GM19372 (cell line): Measurements from ENCODE around the gene CHDH.

Source experiments
- ATAC-seq: cut with Tn5 transposase; IDR thresholded peaks from one replicate; pipeline ENCODE4 v1.9.1; 2021; ENCODE audit warnings: mild to moderate bottlenecking, low read depth, moderate library complexity; ENCODE audit not compliant: unreplicated experiment

CHDH gene

DNA sequence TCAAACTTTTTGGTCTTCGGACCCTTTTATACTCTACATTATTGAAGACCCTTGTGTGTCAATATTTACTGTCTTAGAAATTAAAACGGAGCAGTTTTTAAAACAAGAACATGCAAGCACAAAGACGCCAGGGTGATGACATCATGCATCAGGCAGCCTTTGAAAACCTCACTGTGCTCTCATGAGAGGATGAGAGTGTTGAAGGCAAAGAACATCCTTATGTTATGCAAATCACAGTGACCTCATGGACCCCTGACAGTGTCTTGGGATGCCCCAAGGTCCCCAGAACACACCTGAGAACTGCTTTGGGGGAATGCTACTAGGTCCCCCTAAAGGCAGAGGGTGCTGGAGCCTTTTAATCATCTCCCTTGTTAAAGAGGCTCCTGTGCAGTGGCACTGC is 51.6 kb downstream of the CHDH start:
- ATAC-seq = no peak

DNA sequence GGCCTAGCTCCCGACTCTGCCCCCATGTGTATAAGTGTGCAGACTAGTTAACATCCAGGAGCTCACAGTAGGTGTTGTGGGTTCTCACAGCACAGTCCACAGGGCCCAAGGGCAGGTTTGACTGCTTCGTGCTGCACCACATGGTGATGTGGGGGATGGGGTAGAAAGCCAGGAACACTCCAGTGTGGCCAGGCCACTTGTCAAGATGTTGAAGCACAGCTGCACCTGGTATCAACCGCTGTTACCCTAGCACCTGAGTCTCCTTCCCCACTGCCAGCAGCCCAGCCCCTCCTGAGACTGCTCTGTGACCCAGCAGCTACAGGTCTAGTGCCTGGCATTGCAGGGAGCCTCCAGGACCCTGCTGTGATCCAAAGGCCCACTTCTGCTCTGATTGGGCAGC is 53.4 kb downstream of the CHDH start:
- ATAC-seq = no peak

DNA sequence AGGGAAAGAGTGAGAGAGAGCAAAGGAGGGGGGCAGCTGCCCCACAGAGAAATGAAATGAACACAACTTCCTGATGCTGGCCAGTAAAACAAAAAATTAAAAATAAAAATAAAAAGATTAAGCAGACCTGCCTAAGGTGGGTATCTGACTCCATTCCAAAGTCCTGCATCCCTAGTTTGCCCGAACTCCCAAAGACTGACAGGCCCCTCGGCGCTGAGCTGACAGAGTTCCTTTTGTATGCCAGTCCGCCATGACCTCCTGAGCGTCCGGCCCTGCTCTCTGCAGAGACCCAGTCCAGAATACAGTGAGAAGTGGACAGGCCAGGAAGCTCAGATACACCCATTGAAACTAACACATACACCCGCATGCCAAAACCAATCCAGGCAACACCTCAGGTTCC is 54.9 kb downstream of the CHDH start:
- no peak for ATAC-seq

DNA sequence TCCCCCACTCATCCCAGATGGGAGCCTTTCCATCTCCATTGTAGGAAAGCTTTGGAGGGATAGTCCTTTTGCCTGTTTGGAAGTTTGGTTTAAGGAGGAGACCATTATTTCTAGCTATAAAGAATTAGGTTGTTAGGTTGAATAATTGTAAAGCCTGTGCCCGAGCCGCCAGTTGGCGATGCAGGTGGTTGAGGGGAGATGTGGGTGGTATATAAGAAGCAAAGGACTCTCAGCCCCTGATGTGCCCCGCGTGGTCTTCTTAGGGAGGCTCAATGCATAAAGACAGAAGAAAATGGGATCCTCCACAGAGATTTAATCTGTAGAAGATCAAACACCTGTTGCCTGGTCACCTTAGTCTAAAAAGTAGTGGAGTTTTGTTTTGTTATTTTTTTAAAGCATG is 55.7 kb downstream of the CHDH start:
- ATAC-seq = no peak

DNA sequence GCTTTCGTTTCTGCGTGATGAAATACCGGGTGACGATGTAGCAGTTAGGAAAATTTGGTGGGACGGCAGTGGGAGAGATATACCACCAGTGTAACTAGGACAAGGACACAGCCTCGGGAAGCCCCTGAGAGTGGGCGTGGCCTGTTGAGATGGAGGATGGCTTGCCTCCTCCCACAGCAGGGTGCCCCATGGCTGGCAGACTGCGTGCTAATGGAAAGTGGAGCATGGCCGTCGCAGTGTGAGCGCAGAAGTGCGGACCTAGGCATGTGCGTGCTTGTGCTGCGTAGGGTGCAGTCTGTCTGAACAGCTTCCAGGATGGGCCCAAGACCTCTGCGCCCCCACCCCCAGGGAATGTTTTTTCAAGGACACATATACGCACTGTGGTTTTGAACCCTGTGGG is 56.8 kb downstream of the CHDH start:
- no peak for ATAC-seq

DNA sequence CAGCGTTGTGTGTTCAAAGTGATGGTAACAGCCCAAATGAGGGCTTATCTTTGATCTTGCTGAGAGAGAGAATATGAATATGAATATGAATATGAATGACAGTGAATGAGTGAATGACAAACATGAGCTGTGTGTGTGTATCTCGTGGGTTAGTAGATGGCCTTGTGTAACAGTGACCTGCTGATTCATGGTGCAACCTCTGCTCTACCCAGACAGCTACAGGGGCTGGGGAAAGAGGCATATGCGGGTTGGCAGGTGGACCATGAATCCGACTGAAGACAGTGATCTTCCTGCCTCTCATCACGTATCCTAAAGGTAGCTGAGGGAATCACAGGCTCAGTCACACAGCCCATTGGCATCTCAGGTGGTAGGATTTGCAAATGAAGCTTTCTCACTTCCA is 58.2 kb downstream of the CHDH start:
- ATAC-seq = no peak

DNA sequence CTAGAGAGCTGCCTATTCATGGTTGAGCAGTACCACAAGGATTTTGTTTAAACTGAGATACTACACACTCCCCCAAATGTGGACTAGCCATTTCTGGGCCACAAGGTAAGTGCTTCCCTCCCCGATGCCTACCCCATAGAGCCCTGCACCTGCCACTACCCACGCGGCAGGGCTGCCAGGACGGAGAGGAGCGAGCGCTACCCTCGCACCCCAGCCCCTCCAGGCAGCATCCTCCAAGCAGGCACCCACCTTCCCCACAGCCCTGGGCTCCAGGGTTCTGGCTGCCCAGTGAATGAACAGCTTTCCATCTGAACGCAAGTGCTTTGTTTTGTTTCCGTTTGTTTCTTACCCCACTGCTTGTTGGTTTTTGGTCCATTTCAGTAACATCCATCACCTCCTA is 59.2 kb downstream of the CHDH start:
- no peak for ATAC-seq

DNA sequence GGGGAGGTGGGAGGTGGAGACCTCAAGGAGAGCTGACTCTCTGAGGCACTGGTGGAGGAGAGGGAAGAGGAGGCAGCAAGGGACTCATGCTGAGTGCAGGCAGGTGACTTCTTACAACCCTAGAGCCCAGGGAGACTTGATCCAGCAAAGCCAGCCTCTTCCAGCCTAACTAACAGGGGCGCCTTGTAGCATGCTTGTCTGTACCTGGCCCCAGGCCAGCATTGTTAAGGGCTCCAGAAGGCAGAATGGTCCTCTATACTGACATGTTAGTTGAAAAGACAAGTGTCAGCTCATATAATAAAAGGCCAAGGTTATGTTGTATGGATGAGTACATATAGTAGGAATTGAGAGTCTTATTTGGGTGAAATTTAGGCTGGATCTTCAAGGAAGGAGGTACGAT is 65.4 kb downstream of the CHDH start:
- ATAC-seq = no peak

DNA sequence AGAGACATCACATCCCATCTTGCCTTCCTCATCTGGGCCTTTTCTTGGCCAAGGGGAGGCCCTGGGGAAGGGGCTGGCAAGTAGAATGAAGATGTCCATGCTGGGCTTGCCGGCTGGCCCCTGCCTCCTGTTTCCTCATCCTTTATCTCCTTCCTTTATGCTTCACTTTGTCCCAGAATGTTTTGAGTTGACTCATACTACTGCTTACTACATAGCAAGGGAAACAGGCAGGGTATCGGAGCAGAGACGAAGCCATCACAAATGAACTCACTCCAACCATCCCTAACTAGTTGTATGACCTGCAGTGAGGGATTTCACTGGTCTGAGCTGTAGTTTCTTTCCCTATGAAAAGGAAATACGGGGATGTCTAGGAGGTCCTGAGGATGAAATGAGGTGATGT is 66.0 kb downstream of the CHDH start:
- no peak for ATAC-seq

DNA sequence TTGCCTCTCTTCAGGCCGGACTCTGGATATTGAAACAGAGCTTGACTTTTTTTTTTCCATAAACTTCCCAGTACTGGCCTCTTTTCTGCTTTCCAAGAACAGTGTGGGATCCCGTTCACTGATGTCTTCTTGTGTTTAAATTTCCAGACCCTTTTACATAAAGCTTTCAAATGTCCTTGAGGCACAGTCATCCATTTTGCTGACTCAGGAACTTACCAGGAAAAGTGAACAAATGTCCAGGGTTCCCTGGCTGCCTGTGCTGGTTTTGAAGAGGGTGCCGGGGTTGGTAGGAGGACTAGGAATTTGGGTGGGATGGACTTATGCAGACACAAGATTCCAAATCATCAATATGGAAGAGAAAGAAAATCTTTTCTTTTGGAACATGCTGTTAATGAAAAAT is 68.1 kb downstream of the CHDH start:
- no peak for ATAC-seq

DNA sequence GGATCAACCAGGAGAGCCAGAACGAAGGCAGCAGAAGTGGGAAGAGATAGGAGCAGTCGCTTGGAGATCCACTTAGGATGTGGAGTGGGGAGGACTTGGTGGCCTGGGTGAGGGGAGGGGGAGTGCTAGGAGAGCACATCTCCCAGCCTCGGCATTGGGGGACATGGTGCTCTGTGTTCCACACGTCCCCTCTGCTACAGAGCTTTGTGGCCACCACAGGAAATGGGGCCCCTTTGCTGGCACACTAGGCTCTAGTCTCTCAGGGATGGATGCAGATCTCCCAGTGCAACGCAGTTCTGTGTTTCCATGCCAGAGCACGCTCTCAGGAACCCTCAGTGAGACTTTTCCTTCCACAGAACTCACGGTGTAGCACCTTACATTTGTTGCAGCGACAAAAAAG is 68.8 kb downstream of the CHDH start:
- no peak for ATAC-seq

DNA sequence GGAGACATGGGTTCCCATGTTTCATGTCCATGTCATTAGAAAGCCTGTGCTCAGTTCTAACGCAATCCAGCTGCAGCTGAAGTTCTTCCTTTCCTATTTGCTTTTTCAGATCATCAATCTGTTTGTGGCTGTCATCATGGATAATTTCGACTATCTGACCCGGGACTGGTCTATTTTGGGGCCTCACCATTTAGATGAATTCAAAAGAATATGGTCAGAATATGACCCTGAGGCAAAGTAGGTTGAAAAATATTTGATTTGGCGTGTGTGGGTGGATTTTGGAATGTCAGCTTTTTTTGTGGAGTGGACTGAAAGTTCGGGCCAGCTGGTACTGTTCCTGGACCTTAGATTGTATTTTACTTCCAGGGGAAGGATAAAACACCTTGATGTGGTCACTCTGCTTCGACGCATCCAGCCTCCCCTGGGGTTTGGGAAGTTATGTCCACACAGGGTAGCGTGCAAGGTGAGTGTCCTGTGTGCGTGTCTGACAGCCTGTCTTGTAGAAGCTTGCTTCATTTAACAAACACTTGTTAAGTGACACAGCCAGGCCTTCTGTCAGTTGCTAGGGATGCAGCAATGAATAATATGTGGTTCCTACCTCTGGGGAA is 69.6 kb downstream of the CHDH start:
- no peak for ATAC-seq

DNA sequence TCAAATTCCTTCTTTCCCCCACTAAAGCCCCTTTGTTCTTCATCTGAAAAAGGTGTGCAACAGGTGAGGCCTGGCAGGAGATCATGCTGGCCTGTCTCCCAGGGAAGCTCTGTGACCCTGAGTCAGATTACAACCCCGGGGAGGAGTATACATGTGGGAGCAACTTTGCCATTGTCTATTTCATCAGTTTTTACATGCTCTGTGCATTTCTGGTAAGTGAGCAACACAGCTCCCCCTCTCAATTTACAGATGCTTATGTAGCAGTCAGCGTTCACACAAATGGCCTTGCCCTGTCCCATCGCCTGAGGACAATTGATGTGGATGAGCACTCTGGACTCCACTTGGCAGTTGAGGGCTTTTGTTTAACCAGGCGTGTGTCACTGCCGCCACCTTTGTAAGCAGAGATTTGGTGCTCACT is 70.4 kb downstream of the CHDH start:
- no peak for ATAC-seq

DNA sequence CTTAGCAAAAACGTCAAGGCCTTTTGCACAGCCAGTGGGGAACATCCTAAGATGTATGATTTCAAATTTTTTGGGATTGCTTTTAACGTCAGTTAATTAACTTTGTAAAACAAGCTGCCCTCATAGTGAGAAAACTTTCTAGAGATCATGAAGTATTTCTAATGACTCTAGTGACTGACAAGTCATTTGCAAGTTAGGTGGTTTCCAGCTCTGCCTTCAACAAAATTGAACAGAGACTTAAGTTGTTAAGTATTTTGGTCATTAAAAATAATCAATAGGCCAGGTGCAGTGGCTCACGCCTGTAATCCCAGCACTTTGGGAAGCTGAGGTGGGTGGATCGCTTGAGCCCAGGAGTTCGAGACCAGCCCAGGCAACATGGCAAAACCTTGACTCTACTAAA is 71.2 kb downstream of the CHDH start:
- ATAC-seq = no peak

DNA sequence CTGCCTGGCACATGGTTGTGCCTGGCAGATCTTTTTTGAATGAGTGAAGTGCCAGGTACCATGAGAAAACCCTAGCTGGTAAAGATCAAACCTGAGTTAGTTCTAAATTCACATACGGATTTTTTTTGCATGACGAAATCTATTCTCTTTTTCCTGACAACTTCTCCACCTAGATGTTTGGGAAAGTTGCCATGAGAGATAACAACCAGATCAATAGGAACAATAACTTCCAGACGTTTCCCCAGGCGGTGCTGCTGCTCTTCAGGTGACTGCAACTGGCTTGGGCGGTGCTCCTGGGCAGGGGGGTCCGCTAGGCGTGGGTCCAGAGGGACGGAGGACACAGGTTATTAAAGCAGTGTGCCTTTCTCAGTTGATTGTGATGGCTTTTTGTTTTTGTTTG is 71.8 kb downstream of the CHDH start:
- ATAC-seq = no peak

DNA sequence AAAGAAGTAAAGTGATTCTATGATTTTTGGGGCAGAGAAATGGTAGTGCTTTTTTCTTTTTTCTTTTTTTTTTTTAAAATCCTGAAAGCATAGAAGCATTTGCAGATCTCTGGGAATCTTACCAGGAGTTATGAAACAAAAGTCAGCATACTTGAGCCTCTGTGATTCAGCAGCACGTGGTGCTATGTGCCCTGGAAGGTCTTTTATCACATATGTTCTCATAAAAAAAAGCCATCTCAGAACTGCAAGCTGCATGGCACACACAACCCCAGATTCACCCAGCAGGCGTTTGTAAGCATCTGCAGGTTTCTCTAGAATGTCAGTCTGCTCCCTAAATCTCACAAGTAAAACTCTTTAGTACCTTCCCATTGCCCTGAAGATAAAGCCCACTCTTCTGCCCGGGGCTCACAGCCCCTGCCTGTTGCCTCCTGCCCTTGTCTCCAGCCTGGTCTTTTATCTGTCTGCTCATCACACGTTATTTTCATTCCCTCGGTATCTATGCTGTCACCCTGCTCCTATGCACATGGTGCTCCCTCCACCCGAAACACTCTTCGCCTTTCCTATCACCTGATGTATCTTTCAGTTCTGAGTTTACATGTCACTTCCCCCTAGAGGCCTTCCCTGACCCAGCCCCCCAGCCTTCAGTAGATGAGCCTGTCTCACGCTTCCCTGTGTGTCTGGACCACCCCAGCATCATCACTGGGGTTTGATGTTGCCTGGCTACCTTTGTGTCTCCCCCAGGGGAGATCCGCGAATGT is 72.4 kb downstream of the CHDH start:
- ATAC-seq = peak; percentile 77

DNA sequence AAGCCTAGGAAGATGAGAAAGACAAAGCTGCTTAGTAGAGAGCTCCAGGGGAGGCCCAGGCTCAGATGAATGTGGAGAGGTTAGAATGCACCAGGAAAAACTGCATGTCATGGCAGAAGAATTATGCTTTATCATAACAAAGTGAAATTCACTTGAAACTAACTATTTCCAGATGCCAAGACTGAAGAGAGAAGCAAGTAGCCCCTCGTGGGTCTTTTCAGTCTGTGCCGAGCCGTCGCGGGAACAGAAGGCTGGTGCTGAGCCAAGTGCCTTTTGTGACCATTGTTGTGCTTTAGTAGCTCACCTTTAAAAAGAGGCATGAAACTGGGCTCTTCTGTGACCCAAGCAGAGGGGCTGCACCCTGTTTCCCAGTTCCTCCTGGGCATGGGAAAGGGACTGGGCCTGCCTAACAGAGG is 73.2 kb downstream of the CHDH start:
- ATAC-seq = no peak

DNA sequence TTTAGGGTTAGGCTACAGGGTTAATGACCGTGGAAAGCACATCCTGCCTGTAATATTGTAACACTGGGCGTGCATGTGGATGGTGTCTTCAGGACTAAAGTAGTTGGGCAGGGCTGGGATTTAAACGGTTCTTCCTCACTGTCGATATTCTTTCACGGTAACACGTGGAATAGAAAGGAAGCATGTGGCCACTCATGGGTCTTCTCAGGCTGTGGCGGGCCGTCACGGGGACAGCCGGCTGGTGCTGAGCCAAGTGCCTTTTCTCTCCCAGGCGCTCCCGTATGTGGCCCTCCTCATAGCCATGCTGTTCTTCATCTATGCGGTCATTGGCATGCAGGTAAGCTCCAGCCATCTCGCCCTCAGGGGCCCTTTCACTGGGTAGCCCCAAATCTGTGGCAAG is 73.7 kb downstream of the CHDH start:
- no peak for ATAC-seq

DNA sequence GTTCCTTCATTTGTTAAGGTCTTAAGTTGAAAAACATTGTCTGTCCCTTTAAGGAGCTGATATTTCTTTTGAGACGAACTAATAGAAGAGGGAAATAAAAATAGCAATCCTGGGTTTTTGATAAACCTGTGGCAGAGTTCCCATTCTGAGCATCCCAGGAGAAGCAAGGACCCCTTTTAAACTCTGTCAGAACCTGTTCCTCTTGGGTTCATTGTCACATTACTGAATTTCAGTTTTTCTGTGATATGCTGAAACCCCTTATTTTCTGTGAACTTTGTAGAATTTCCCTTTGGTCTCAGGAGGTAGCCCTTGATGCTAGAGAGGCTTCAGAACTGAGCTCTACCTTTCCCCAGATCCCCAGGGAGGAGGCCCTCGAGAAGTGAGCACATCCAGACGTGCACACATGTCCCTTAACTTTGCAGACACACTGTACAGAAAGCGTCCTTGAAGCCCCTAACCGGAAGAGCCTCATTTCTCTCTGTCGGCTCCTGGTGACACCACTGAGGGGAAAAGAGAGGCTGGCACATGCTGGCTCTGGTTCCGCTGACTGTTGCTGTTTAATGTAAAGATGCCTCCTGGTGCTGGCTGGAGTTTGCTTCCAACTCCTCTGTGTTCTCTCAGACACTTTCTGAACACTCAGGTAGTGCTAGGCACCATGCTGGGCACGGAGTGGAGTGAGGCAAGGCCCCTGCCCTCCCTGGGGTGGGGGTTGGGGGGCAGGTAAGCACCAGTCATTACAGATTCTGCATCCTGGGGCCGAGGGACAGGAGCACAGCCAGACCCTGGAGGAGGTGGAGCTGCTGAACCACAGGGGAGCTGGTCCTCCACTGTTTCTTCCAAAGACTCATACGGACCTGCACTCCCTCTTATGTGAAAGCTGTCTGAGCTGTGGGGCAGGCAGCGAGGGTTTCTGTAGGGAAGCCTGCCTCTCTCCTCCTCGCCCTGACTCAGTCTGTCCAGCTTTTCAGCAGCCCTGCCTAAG is 77.5 kb downstream of the CHDH start:
- ATAC-seq = no peak

DNA sequence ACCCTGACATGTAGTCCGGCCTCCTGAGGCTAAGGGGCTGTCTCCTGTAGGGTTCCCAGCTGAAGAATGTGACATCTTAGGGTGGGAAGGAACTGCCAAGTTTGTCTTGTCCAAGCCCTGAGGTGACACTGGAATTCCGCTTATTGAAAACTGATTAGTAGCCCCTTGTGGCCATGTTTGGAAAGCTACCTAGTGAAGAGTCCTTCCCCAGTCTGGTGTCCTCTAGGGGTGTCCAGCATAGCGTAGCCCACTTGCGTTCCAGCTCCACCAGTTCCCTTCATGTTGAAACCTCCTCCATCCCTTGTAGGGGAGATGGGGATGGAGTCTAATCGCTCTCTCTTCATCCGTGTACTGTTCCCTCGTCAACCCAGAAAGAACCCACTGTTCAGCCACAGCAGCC is 79.5 kb downstream of the CHDH start:
- no peak for ATAC-seq

DNA sequence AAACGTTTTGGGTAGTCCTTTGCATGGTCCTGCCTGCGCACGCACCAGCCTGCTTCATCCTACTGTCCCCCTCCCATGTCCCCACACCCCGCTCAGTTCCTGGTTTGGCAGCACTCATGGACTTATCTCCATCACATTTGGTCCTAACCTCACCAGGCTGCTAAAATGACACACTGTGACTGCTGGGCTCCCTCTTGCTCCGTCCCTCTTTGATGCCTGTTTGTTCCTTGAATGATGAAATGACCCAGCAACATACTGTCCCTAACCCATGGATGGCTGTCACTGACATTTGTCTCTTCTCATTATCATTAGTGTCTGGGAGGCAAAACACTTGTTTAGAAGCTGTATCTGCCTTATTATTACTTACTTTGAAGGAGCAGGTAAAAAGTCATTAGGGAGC is 80.5 kb downstream of the CHDH start:
- no peak for ATAC-seq
